Activated CD4-positive, alpha-beta T cell treated with anti-CD3 and anti-CD28 coated beads for 48 hours (primary cell): ENCODE data around the gene PYGO2.
"Not testable (repeated sequence)": the region's sequence is repeated elsewhere in the genome, so short reads cannot be mapped to it uniquely, and the experiment has no call there.

ENCODE experiments used
- DNase-seq: peaks from one replicate; pipeline ENCODE4 v3.0.0-alpha.2; 2020

Gene PYGO2

DNA sequence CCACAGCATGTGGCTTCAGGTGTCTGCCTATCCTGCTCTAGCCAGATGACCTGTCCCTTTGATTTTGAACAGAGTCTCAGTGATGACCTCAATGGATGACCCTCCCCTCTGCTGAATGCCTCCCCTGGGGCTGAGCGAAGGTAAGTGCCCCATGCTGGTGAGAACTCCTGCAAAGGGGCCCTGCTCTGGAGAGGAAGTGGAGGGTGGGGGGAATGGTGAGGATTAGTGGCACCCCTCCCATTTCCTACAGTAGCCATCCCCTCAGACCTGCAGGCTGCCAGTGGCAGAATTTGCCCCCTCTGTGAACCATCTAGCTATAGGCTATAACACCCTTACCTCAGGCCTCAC is 21.4 kb downstream of the PYGO2 start:
- DNase-seq = no peak

DNA sequence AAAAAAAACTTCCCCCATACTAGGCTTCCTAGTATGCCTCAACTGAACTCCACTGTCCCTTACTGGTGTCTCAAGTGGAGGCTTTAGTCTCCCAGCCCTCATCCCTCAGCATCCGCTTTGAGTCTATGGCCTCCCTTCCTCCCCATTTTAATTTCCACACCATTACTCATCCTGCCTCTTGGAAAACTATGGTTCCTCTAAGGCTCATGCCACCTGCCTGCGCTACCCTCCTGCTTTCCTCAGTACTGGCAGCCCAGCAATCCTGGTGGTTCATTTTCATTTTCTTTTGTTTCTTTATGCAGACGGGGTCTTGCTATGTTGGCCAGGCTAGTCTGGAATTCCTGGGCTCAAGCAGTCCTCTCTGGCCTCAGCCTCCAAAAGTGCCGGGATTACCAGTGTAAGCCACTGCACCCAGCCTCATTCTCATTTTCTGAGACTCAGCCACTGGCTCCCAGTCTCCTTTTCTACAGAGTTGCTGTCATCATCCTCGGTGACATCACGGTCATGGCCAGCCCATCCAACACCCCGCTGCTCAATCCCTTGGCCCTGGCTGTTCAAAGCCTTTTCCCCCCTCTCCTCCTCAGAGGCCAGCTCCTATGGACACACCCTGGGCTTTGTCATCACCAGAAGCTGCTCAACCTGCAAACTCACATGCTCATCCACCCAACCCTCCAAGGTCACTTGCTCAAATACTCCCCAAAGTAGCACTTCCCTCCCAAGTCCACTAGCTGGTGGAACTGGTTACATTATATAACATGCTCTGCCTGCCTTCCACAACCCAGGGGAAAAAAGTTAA is 22.8 kb downstream of the PYGO2 start:
- no peak for DNase-seq

- no peak for DNase-seq
These were observed 23.6 kb downstream of the PYGO2 start for GRCh38 chr1:154937988-154938386.

DNA sequence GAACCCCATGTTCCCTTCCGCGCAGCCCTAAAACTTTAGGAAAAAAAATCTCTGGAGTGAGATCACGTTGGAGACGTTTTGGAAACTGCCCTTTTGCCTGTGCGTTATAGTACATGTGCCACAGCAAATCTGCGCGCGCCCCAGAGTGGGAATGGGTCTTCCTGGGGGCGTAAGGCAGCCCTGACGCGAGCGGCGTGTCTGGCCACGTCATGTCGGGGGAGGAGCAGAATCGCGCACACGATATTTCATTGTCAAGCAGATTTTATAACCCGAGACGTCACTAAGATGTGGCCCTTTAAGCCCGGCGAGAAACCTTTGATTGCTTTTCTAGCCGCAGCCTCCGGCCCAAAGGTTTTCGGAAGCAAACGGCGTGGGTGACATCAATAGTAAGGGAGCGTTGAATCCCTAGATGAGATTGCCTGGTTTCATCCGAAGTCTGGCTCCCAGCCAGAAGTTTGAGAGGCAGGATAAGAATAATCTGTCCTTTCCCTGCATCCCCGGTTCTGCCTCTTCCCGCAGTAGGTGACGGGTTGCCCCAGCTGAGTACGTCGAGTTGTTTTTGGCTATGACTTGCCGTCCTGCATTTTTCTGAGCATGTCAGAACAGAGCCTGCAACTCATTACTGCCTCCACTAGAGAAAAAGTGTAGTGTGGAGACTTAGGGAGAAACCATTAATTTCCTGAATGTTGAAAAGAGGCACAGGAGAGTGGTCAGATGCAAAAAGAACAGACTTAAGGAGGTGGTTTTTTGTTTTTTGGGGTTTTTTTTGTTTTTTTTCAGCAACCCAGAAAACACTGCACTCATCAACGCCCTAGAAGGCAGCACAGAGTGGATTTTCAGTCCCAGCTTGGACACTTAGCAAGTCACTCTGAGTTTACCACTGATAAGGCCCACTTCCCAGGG is 24.2 kb downstream of the PYGO2 start:
- peak; percentile 93 for DNase-seq

DNA sequence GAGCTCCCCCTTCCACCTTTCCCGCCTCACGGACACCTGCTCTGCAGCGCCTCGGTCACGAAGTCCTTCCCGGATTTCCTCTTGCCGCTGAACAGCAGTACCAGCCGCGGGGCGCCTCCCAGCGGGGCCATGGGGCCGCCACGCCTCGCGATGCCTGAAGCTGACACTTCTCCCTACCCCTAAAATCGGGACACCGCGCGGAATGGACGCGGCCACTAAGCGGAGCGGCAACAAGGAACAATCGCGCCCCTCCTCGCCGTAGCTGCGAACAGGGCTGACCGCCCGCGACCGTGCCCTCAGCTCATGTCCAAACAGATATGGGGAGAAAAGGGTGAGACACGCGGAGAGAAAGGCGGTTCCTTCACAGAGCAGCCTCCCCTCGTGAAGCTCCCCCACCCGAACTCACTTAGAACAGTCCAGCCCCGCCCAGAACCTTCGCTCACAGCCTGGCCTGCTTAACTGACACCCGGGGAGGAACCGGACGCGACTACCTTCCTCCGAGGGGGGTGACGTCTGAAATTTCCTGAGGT is 25.0 kb downstream of the PYGO2 start, which contains the start of gene PMVK:
PMVK (minus strand) TSS at position 165 of the 530 bp plus-strand sequence; CDS start at position 131, 34 bp downstream.
- DNase-seq = peak; percentile 96

DNA sequence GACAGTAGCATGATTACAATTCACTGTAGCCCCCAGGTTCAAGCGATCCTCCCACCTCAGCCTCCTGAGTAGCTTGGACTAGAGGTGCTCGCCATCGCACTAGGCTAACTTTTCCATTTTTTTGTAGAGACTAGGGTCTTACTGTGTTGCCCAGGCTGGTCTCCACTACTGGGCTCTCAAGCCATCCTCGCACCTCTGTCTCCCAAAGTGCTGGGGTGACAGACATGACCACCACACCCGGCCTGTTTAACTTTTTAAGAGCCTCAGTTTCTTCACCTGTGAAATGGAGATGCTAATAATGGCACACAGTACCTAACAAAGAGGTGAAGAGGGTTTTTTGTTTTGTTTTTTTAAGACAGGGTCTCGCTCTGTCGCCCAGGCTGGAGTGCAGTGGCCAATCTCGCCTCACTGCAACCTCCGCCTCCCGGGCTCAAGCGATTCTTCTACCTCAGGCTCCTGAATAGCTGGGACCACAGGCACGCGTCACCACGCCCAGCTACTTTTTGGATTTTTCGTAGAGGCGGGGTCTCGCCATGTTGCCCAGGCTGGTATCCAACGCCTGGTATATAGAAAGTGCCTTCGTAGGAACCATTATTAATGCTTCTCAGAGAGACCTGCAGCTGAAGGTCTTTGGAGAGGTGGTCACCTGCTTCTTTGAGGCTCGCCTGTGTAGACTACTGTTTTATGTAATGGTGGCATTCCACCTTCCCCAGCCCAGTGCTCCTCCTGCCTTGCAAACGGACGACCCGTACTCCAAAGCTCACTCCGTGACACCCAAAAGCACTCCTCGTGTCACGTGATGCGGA is 25.6 kb downstream of the PYGO2 start:
- DNase-seq = no peak

- no peak for DNase-seq
These were observed 27.1 kb downstream of the PYGO2 start for GRCh38 chr1:154934358-154934948.

DNA sequence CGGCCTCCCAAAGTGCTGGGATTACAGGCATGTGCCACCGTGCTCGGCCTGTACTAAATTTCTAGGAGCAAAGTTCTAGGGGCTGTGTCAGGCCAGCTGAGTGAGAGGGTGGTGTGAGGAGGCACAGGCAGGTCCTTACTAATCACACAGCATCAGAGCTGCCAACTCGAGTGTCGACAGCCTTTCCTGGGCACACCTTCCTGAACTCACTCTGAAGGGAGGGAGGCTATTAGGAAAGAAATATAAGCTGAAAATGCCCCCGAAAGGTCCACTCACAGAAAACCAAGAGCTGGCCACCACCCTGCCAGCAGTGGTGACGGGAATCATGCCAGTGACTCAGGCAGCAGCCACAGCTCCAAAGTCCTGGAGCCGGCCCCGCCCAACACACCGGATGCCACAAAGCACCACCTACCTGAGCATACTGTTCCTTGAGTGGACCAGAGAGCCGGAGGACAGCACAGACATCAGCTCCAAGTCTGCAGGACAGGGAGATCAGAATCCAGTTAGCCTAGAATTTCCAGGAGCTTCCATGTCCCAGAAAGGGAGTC is 29.6 kb downstream of the PYGO2 start:
- DNase-seq = no peak

DNA sequence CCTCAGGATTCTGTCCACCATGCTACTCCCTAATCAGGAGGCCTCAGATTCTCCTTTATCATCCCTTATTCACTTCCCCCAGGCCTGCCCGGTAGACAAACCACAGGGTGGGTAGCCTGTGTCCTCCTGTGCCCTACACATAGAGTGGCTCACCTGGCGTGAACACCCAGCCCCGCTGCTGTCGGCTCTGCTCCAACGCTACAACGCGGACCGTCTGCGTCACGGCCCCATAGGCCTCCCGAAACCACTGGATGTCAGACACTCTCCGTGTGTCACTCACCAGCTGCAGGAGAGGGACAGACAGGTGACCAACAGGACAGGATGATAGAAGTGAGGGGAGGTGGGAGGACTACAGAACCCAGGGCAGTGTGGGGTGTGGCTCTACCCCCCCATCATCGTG is 35.4 kb downstream of the PYGO2 start:
- no peak for DNase-seq

- no peak for DNase-seq
These were observed 36.0 kb downstream of the PYGO2 start for GRCh38 chr1:154925335-154926170.

- no peak for DNase-seq
These were observed 37.9 kb downstream of the PYGO2 start for GRCh38 chr1:154923695-154924094.

DNA sequence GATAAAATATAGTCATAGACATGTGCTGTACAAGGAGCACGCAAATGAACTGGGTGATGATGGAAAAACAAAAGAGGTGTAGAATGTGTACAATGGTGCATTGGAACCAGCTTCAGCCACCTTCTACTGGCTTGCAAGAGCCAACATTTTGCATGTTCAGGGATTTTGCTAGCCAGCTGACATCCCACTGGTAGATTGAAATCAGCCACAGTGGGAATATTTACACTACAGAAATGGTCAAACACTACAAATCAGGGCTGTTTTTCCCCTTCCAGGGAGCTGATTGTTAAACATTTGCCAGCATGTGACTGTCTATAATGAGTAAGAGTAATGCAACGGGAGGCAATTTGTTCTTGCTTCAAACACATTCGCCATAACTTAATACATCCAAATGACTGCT is 48.3 kb downstream of the PYGO2 start:
- no peak for DNase-seq

DNA sequence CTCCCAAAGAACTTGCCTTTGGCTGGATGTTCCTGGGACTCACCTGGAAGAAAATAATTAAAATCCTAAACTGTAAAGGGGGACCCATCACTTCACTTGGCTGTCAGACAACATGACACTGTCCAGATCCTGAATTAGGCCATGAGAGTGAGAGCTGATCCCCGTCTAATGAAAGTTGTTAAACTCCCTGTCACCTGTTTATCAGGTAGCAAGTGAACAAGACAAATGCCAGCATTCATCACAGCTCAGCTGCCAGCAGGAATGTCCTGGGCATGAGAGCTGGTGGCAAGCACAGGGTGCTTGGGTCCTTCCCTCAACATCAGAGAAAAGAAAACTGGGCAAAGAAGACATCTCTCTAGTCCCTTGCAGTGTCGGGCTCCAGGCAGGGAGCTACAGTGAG is 48.8 kb downstream of the PYGO2 start:
- DNase-seq = no peak

GRCh38 chr1:154911691-154912550 is 49.7 kb downstream of the PYGO2 start:
- no peak for DNase-seq

DNA sequence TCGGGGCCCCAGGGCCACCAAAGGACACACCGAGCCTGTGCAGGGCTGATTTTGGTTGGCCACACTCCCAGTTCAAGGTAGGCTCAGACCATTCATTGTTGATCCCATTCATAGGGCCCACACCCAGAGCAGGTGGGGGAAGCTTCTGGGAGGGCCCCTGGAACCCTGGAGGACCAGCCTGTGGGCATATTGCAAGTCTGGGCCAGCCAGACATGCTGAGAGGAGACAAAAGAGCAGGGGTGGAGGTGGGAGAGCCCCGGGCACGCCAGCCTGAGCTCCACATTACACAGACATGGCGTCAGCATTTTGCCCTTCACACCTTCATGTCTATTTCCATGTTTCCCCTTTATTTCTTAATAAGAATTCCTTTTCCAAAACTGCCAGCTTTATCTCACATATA is 50.7 kb downstream of the PYGO2 start:
- DNase-seq = no peak

DNA sequence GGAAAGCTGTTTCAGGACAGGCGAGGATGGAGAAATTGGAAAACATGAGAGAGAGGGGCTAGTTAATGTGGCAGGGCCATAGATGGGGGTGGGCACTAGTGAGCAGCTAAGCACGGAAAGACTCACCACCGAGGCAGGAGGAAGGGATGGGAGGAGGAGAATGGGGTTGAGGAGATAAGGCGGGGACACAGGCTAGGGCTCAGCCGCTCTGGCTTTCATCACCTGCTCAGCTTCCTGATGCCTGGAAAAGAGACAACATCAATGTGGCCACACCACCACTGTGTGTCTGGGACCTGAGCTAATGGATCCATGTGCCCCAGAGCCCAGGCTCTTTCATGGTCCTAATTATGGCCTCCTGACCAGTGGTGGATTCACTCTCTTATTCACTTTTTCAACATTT is 52.6 kb downstream of the PYGO2 start:
- DNase-seq = no peak

GRCh38 chr1:154908129-154908528 is 53.5 kb downstream of the PYGO2 start:
- DNase-seq = not testable (repeated sequence)
